ENCODE results near the gene SUGCT.

DNA sequence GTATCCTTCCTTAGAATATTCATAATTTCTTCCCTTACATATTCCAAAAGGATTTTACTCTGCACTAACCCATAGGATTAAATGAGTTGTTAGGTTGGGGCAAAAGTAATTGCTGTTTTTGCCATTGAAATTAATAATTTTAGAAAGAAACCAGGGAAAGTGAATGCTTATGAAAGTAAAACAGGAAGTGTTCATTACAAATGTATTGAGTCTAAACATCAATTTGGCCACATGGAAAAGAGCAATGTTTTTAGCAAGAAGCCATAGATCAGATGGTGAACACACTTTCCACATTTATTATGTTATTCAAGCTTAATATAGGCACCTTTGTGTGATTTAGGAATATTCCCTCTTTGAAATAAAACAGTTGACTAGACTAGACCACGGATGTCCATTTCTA is 102.9 kb downstream of the SUGCT start:
- no peak for TF ChIP-seq POLR2AphosphoS5 (IDR thresholded peaks at IDR 0.05)
- TF ChIP-seq, protein P1, sequence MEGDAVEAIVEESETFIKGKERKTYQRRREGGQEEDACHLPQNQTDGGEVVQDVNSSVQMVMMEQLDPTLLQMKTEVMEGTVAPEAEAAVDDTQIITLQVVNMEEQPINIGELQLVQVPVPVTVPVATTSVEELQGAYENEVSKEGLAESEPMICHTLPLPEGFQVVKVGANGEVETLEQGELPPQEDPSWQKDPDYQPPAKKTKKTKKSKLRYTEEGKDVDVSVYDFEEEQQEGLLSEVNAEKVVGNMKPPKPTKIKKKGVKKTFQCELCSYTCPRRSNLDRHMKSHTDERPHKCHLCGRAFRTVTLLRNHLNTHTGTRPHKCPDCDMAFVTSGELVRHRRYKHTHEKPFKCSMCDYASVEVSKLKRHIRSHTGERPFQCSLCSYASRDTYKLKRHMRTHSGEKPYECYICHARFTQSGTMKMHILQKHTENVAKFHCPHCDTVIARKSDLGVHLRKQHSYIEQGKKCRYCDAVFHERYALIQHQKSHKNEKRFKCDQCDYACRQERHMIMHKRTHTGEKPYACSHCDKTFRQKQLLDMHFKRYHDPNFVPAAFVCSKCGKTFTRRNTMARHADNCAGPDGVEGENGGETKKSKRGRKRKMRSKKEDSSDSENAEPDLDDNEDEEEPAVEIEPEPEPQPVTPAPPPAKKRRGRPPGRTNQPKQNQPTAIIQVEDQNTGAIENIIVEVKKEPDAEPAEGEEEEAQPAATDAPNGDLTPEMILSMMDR (IDR thresholded peaks at IDR 0.05 in 8 of 11, conservative IDR thresholded peaks at IDR 0.05 in 3 of 11): no peak
